Psoas muscle (tissue), 8 donors: ENCODE data around the gene PACSIN2. TPM values are rescaled to one million over a fixed set of nuclear protein-coding genes. Genes with fewer than 3 reads are reported as not detected.
"Not testable (repeated sequence)": the region's sequence is repeated elsewhere in the genome, so short reads cannot be mapped to it uniquely, and the experiment has no call there.

Experiments used
- ATAC-seq, 4 donors: fragments of 200-7000 bp; cut with Tn5 transposase; one replicate each; pipeline ENCODE4 v1.9.1; 2020; ENCODE audit warnings: moderate library complexity in 3 of 4, mild to moderate bottlenecking in 2 of 4
- DNase-seq, 2 donors: peaks; one replicate each; pipeline ENCODE4 v3.0.0-alpha.2; 2020
- H3K27ac ChIP-seq: fragments of 200-600 bp; one replicate; pipeline ENCODE4 v1.8.0; 2022
- H3K27me3 ChIP-seq, 3 donors: fragments of 200-600 bp in 1 of 3; one replicate each; pipeline versions ENCODE4 v1.6.1 to v1.8.0; 2013 to 2022; ENCODE audit warnings: low read length in 2 of 3, mild to moderate bottlenecking in 2 of 3, moderate library complexity in 1 of 3; ENCODE audit not compliant: insufficient read depth in 3 of 3
- H3K36me3 ChIP-seq, 2 donors: fragments of 200-600 bp in 1 of 2; one replicate each; pipeline versions ENCODE4 v1.6.1 to v1.8.0; 2013 to 2022; ENCODE audit warnings: low read depth in 1 of 2, mild to moderate bottlenecking in 1 of 2, moderate library complexity in 1 of 2; ENCODE audit not compliant: insufficient read depth in 1 of 2
- H3K4me1 ChIP-seq: fragments of 200-600 bp; one replicate; pipeline ENCODE4 v1.8.0; 2022
- H3K4me3 ChIP-seq: fragments of 200-600 bp; one replicate; pipeline ENCODE4 v1.8.0; 2022; ENCODE audit warnings: mild to moderate bottlenecking
- H3K9me3 ChIP-seq: fragments of 200-600 bp; one replicate; pipeline ENCODE4 v1.8.0; 2022
- WGBS, 3 donors: extraction: QIAGEN DNeasy Blood & Tissue Kit; methylation state at CpG; one replicate each; pipeline versions ENCODE4 v1.1.6 to v1.1.7; 2013; 5-methylcytosine and 5-hydroxymethylcytosine counted together
- intact Hi-C, 2 donors: fragments of 100-400 bp; cut with DNase I; formaldehyde crosslinking; loops; one replicate each; pipeline versions ENCODE4 v1.11.0 to v1.14.2; 2022
- polyA plus RNA-seq, 3 donors: library from polyadenylated mRNA; stranded (reverse); fragments of 200-250 nt; gene quantifications; one replicate each; pipeline ENCODE4 v1.2.3, GENCODE V29; 2013
- total RNA-seq, 4 donors: library from RNA; stranded (reverse); fragmentation: NEBNext Ultra II Directional in 2 of 4; extraction: Animal tissue kit (Norgen Biotek cat#: 25700) in 2 of 4; gene quantifications; one replicate each; pipeline versions ENCODE4 v1.2.1 to v1.2.4, GENCODE V29; 2021 to 2023
- TF ChIP-seq, protein P1 (sequence below): fragments of 200-600 bp; IDR thresholded peaks from one replicate; pipeline ENCODE4 v1.8.0; 2022; ENCODE audit warnings: antibody characterized with exemption
- donor health status: healthy with polysubstance abuse.
- donor health status: DM: no; HTN: no; CAD: no; lungs with moderate emphysema.
- donor health status: Bipolar disorder and iron deficiency.
- donor health status: healthy.
- donor health status: DM: yes; HTN: yes; CAD: no.
- donor health status: DM: no; HTN: no; CAD: no.
- donor health status: DM: no; HTN: no; CAD: no.
- donor health status: DM: yes; HTN: yes; CAD: no.

The PACSIN2 gene
- total and polyA plus RNA-seq, 7 donors: 21.0 to 52.2 (median 31.4) TPM

DNA sequence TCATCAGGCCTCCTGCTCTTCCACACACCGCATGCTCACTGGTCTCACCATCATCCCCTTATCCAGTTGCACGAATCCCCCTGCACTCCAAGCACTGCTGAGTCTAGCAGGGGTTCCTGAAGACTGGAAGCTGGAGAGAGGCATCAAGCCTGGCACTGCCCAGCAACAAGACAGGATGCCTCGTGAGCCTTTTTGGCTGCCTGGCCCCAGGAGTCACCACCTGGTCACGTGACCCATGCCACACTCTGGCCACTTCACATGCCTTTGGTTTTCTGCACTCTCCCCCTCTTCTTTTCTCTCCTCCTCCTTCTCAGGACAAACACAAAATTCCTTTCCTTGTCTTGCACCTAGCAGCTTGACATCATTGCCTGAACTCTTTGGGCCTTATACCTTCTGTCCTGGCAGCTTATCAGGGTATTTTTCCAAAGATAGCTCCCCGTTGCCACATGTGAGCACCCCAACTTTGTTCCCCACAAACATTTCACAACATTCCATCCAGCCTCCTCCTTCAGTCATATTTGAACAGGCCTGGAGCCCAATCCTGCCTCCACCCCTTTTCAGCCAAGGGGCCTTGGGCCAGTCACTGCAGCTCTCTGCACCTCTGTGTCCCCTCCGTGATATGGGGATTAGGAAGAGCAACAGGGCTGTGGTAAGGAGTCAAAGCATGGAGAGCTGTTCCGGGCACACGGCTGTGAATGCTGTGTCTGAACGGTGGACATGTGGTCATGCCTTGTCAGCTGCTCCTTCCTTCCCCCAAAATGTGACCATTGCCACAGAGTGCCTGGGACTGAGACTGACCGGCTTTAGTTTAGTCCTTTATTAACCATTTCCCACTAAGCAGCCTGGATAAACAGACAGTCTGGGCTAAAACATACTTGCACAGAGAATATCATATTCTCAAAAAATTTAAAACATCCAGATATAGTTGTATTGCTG, 2.8 kb upstream of the PACSIN2 start:
- Histone ChIP-seq H3K36me3 (no peaks in the 10 kb centered on the region), H3K4me3 (no peak overlapping the region), H3K27ac (no peak overlapping the region), H3K27me3 (no peaks in the 10 kb centered on the region), H3K4me1 (peaks cover 12% of the 10 kb centered on the region), H3K9me3 (no peaks in the 10 kb centered on the region)
- TF ChIP-seq, protein P1, sequence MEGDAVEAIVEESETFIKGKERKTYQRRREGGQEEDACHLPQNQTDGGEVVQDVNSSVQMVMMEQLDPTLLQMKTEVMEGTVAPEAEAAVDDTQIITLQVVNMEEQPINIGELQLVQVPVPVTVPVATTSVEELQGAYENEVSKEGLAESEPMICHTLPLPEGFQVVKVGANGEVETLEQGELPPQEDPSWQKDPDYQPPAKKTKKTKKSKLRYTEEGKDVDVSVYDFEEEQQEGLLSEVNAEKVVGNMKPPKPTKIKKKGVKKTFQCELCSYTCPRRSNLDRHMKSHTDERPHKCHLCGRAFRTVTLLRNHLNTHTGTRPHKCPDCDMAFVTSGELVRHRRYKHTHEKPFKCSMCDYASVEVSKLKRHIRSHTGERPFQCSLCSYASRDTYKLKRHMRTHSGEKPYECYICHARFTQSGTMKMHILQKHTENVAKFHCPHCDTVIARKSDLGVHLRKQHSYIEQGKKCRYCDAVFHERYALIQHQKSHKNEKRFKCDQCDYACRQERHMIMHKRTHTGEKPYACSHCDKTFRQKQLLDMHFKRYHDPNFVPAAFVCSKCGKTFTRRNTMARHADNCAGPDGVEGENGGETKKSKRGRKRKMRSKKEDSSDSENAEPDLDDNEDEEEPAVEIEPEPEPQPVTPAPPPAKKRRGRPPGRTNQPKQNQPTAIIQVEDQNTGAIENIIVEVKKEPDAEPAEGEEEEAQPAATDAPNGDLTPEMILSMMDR: no peak
- no peak for ATAC-seq
- no peak for DNase-seq
- intact Hi-C loops: loop anchor here in 1 of 2 donors (5.0 kb wide), 1 partner anchor 150 kb away; no protein-coding TSS in a partner anchor
- WGBS, 3 donors: 65 to 69% (median 68%) methylated on average over 10 of the region's 10 CpGs

DNA sequence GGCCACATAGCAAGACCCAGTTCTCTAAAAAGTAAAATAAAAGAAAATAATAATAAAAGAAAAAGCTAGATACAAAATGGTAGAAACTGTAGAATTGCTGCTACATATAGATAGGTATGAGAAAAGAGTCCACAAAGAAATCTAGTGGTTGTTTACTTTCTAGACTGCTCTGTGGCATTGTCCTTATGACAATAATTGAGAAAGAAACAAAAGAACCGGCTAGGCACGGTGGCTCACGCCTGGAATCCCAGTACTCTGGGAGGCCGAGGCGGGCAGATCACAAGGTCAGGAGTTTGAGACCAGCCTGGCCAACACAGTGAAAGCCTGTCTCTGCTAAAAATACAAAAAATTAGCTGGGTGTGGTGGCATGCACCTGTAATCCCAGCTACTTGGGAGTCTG, 1.2 kb upstream of the PACSIN2 start:
- intact Hi-C loops: loop anchor here in 1 of 2 donors (5.0 kb wide), 1 partner anchor 149 kb away; no protein-coding TSS in a partner anchor
- not testable (repeated sequence) for DNase-seq

DNA sequence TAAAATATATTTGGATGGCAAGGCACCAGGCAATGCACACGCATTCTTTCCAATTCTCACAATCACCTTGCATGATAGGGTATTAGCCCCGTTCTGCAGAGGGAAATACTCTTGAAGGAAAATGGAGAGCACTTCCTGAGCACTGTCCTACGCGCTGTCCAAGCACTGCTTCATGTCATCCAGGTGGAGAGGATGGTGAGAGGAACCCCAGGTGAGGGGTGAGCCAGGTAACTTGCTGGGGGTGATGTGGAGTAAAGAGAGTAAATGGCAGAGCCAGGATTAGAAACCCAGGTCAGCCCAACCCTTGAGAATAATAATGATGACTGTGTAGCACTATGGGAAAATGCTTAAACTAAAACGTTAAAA, 711 bp upstream of the PACSIN2 start:
- no peak overlapping the region for H3K27ac ChIP-seq
- no peaks in the 10 kb centered on the region for H3K36me3 ChIP-seq
- no peaks in the 10 kb centered on the region for H3K27me3 ChIP-seq
- 29 to 34% (median 33%) methylated on average over 5 of the region's 5 CpGs for WGBS, 3 donors
- TF ChIP-seq, protein P1: no peak
- DNase-seq (no peak), ATAC-seq (no peak)
- H3K4me1 ChIP-seq: peaks cover 13% of the 10 kb centered on the region
- no peaks in the 10 kb centered on the region for H3K9me3 ChIP-seq
- peak overlapping the region; percentile 80 for H3K4me3 ChIP-seq
- intact Hi-C loops: loop anchor here in 1 of 2 donors (5.0 kb wide), 1 partner anchor 148 kb away; no protein-coding TSS in a partner anchor

More for the DNA sequence above, 1.2 kb upstream of the PACSIN2 start:
- not testable (repeated sequence) for ATAC-seq, H3K27ac ChIP-seq, H3K27me3 ChIP-seq, H3K9me3 ChIP-seq, H3K36me3 ChIP-seq
- peak overlapping the region; percentile 80 for H3K4me3 ChIP-seq
- WGBS, 3 donors: 89 to 96% (median 93%) methylated on average over 5 of the region's 5 CpGs
- peaks cover 13% of the 10 kb centered on the region for H3K4me1 ChIP-seq

DNA sequence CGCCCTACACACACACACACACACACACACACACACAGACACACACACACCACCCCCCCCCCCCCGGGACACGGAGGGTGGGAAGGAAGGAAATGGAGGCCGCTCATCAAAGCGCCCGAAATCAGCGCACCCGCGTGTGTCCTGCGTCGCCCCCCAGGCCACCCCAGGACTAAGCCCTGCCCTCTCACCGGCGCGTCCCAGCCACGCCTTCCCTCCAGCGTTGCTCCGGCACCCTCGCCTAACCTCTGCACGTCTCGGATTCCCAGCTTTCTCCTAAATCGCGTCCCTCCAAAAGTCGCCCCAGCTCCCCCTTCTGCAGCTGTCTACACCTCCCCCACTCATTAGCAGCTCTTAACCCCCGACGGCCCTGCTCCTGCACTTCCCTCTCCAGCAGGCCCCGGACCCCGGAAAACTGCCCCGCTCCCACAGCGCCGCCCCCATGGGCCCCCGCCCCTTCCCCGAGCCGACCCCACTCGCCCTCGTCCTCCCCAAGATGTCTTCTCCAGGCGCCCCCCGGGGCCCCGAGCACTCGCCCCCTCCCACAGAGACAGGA, 557 bp downstream of the PACSIN2 start:
- TF ChIP-seq, protein P1: no peak
- ATAC-seq: peak; percentile 17 to 53 (median 31)
- no peaks in the 10 kb centered on the region for H3K9me3 ChIP-seq
- H3K27me3 ChIP-seq: no peaks in the 10 kb centered on the region
- DNase-seq: peak; percentile 45 to 74
- H3K4me3 ChIP-seq: peak overlapping the region; percentile 80
- H3K27ac ChIP-seq: peak overlapping the region; percentile 82
- intact Hi-C loops: loop anchor here in 1 of 2 donors (5.0 kb wide), 2 partner anchors 73 to 107 kb away; partner anchors contain the start of gene TTLL1
- peaks cover 14% of the 10 kb centered on the region for H3K4me1 ChIP-seq
- 1% methylated on average over 26 to 37 of the region's 39 CpGs for WGBS, 3 donors
- H3K36me3 ChIP-seq: no peaks in the 10 kb centered on the region
